Amygdala (tissue), 56 donors: ENCODE results near the gene LAMA3.

Source experiments
- DNase-seq, 56 donors: peaks; one replicate each; lab custom pipeline; 2025; lab: John Stamatoyannopoulos, UW

LAMA3 gene

DNA sequence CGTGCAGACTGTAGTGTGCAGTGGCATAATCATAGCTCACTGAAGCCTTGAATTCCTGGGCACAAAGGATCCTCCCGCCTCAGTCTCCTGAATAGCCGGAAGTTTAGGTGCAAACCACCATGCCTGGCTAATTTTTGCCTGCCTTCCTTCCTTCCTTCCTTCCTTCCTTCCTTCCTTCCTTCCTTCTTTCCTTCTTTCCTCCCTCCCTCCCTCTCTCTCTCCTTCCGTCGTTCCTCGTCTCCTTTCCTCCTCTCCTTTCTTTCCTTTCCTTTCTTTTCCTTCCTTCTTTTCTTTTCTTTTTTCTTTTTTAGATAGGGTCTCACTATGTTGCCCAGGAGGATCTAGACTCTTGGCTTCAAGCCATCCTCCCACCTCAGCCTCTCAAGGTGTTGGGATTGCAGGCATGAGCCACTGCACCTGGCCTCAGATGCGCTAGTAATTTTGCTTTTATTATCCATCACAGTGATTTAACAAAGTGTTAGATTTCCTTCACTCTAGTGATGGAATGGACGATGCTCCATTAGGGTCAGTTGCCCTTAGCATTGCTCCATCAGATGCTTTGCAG lies 20.0 kb upstream of the LAMA3 start:
- no peak for DNase-seq

DNA sequence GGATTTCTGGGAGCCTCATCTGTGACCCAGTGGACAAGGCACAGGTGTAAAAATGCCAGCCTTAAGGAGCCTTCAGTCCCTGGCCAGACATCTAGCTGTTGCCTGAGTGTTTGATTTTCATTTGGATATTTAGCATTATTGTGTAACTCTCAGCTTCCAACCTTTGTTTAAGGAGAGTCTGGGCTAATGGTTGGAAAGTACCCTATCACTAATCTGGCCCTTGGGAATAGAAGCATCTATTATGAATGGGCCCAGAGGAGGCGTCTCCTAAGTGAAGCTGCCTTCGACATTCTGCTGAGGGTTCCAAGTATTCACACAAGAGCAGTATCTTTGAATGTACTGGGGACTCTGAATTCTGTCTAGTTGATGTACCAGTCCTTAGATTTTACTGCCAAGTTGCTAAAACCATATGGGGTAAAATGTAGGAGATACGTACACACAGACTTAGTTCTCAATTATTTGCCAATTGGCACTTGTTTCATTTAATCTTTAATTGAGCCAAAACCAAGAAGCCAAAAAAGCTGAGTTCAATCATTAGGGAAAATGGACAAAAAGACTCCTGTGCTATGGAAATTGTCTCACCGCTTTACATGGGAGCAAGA lies 19.3 kb upstream of the LAMA3 start:
- DNase-seq = no peak

DNA sequence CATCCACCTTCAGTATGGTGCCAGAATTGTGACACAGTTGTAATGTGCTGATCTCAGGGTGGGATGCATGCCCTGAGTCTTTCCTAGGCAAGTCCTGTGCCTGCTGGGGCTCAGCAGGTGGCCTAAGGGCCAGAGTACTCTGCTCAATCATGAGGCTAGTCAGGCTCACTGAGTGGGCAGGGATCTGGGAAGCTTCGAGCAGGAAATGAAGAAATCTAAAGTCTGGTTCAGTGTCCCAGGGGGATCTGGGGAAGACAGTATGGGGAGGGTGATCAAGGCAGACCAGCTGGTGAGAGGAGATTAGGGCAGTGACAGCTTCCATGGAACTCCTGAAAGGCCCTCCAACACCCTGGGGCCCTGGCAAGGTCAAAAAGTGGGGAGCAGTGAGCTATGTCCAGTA lies 17.7 kb upstream of the LAMA3 start:
- DNase-seq = no peak

DNA sequence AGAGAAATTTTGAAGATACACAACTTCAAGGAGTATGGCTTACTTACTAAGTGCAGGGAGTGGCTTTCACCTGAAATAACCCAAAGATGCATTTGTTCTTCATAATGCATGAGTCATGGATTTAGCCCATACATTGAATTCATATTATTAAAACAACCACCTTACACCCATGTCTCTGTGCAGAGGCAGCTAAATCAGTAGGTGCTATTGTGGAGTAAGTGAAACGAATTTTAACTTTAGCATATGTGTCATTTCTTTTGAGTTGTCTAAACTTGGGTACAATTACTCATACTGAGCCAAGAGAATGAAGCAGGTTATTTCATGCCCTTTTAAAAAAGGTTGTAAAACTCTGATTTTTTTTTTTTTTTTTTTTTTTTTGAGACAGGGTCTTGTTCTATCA lies 15.5 kb upstream of the LAMA3 start:
- no peak for DNase-seq

DNA sequence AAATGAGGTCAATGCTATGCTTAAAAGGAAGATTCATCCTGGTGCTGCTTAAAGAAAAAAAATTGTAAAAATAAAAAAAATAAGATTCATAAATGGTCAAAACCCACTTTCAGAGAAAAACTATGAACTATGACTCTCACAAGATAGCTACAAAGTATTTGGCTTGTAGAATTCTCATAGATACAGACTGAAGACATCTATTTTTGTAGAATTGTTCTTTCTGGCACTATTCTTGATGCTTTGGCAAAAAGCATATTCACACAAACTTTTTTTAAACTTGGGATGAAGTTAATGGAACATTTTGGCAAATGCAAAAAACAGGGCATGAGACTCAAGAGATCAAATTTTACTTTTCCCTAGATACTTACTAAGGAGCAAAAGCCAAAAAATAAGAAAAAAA lies 14.0 kb upstream of the LAMA3 start:
- DNase-seq = no peak

DNA sequence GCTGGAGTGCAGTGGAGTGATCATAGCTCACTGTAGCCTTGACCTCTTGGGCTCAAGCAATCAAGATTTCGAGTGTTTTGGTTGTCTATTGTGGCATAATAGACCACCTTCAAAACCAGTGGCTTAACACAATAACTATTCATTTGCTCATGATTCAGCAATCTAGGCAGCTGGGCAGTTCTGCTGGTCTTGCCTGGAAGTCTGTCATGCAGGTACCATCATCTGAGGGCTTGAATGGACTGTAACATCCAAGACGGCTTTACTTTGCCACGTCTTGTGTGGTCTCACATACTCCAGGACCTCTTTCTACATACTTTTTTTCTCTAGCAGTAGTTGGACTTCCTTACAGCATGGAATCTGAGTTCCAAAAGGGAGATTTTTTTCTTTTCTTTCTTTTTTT lies 13.4 kb upstream of the LAMA3 start:
- no peak for DNase-seq

DNA sequence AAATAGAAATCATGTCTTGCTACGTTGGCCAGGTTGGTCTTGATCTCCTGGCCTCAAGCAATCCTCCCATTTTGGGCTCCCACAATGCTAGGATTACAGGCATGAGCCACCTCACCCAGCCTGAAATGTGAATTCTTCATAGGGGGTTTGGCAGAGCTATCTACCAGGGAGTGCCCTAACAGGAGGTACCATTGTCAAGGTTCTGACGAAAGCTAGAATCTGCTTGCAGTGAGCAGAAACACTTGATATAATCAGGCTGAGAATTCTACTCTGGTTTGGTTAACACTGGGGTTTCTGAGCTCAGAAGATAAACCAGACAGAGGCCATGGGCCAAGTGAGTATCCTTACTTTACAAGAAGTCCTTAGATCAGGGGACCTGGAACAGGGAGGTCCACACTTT lies 7.2 kb upstream of the LAMA3 start:
- no peak for DNase-seq

DNA sequence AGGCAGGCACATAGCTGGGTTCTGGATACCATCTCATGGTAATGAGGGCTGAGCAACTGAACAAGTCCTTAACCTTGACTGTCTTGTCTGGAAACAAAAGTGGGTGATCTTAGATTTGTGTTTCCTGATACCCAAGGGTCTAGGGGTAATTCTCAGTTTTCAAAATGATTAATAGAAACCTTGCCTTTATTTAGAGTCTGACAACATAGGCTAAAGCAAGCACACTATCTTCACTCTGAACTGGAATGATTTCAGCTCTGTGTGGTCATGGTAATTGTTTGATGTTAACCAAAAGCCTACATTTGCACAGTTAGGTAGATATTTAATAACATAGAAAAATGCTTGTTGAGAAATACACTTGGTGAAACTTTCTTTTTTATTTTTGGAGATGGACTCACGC lies 6.8 kb upstream of the LAMA3 start:
- DNase-seq = no peak

DNA sequence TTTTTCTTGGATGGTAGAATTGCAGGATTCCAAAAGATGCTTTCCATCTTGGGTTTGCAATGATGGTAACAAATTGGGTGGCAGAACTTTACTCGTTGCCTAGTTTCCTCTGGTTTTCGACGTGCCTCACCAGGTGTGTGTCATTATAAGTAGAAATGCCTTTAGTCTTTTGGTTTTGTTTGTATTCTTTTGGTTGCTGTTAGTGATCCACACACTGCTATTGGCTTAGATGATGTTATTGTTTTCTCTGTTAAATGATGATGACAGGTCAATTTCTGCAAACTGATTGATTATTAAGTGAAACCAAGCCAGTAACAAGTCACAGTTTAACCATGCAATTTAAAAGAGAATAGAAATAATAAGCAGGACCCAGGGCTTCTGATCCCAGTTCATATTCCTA lies 6.1 kb upstream of the LAMA3 start:
- no peak for DNase-seq

DNA sequence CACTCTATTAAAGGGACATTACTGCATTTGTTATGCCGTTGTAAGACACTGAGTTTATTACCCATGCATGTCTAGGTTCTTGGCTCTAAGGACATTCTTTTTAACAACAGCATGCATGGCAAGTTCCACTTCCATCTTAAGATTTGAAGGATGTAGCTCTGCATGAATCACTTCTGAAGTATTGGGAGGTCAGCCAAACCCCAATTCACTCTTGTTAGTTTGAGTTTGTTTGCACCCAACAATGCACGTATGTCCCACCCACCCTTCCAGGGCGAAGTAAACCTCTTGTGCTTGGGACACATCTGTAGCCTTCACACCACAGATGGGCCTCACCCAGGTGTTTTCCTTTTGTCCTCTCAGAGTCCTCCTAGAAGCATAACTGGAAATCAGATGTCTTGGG lies 5.6 kb upstream of the LAMA3 start:
- DNase-seq = no peak

DNA sequence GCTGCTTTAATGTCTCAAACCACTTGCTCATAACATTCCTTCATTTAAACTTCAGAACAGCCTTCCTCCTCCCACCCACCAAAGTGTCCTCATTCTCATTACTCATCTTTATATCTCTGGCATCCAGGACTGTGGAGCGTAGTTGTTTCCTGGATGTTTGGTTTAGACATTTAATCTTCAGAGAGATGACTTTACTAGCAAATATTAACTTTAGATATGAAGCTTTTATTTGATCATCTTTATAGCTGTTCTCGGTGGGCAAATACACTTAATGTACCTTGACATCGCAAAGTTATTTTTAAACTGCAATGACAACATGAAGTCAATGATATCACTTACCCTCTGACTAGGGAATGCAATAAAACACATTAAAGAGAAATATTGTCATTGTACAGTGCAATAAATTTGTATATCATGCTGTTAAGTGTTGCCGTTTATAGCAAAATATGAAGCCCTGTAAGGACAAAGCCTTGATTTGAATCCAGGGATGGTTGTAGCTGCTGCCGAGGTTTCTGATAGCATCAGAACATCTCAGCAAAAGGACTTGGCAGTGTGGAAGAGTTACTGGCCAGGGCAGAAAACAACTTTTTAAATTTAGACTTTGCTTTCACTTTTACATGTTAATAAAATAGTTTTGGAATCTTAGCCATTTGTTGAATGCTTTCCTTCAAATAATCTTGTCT lies 4.6 kb upstream of the LAMA3 start:
- DNase-seq = no peak

DNA sequence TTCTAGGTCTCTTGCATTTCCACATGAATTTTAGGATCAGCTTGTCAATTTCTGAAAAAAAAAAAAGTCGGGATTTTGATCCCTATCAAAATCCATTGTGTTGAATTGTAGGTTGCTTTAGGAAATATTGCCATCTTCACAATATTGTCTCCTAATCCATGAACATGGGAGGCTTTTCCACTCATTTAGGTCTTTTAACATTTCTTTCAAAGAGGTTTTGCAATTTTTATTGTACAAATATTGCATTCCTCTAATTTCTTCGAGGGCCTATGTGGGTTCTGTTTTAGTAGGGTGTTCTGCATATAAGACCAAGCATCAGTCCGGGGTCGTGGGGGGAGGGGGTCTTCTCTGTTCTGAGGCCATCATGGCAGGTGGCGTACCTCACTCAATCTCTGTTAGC lies 725 bp upstream of the LAMA3 start:
- DNase-seq = no peak

DNA sequence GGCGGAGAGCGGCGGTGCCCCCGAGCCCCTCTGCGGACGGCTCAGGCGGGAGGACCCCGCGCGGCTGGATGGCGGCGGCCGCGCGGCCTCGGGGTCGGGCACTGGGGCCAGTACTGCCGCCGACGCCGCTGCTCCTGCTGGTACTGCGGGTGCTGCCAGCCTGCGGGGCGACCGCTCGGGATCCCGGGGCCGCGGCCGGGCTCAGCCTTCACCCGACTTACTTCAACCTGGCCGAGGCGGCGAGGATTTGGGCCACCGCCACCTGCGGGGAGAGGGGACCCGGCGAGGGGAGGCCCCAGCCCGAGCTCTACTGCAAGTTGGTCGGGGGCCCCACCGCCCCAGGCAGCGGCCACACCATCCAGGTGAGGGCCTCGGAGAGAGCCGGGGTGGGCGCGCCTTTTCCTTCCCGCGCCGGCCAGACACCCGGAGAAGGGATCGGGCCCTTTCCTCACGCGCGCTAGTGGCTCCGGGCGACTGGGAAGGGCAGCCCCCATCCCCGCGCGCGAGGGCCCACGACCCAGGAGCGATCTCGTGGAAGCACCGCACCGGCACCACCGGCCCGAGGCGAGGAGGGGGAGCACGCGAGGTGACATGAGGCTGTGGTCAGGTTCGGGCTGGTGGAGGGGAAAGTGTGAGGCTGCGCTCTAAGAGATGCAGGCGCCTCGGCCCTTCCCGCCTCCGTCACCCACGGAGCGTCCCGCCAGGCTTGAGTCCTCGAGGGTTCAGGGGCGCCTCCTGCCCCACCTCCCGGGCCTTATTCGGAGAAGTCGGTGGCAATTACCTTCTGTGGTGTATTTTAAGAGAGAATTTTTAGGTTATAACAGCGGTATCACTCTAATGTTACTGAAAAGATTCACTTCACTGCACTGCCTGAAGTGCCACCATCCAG lies 607 bp downstream of the LAMA3 start:
- DNase-seq = peak in 3 of 56 donors; percentile 18 to 19 (median 19)

DNA sequence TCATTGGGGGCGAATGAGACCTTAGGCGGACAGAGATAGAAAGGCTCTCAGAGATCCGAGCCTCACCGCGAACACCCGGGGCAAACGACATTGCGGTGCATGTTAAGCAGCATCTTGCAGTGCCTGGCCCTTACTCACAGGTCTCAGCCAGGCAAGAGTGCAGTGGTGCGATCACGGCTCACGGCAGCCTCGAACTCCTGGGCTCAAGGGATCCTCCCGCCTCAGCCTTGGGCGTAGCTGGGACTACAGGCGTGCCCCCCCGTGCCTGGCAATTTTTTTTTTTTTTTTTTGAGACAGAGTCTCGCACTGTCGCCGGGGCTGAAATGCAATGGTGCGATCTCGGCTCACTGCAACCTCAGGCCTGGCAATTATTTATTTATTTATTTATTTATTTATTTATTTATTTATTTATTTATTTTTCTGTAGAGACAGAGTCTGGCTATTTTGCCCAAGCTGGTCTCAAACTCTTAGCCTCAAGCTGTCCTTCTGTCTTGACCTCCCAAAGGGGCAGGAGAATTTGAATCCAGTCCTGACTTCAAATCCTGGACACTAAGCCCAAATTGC lies 1.3 kb downstream of the LAMA3 start:
- no peak for DNase-seq

DNA sequence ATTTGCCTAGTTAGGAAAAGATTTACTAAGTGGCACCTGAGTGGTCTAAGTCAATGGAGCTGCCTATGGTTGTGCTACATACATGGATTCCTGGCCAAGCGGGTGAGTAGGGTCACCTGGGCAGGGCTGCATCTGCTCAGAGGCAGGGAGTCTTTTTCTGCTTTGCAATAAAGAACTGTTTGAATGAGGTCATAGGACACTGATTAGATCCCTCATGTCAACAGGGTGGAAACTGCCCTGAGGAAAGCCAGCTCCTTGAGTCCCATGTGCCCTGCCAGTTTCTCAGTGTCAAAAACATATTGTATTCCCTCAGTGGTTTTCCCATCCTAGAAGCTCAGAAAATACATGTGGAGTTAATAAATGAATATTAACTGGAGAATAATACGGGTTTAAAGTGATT lies 4.6 kb downstream of the LAMA3 start:
- no peak for DNase-seq

DNA sequence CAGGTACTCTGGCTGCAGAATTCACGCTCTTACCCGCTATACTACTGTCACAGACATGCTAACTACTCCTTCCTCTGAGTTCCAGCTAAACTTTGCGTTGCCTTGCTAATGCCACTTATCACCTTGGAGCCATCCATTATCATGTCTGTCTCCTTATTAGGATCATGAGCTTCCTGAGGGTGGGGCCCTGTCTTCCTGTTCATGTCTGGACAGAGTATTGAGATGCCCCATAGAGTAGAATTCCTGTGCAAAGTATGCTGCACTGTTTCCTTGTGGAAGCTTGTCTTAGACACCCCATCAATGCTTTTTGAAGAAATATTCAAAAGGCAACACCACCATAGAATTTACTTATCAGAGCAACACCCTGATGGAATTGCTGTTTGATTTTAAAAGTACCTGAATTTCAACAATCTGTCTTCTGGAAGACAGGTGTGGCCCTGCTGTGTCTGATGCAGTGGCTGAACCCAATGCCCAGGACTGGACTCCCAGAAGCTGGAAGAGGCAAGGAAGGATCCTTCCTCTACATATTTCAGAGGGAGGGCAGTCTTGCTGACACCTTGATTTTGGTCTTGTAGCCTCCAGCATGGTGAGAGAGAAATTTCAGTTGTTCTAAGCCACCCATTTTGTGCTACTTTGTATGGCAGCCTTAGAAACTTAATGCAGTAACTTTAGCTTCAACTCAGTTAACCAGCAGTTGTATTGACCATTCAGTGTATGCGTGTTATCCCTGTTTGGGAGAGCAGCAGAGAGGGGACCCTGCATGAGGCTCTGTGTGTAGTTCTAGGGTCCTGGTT lies 5.6 kb downstream of the LAMA3 start:
- no peak for DNase-seq

DNA sequence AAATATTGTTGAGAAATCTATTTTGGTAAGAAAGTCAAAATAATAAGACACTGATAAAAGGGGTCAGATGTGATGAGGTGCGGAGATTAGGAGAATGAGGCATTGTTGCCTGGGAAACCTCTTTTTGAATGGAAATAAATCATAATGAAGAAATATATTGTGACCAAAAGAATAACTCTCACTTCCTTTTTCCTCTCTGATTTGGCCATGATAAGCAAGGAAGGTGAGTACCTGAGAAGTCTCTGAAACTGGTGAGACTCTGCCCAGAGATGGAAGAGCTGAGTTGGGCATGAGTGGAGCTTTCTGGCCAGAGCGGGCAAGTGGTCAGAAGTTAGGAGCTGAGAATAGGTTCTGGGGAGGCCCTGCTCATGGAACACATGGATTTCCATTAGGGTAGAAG lies 11.8 kb downstream of the LAMA3 start:
- no peak for DNase-seq

DNA sequence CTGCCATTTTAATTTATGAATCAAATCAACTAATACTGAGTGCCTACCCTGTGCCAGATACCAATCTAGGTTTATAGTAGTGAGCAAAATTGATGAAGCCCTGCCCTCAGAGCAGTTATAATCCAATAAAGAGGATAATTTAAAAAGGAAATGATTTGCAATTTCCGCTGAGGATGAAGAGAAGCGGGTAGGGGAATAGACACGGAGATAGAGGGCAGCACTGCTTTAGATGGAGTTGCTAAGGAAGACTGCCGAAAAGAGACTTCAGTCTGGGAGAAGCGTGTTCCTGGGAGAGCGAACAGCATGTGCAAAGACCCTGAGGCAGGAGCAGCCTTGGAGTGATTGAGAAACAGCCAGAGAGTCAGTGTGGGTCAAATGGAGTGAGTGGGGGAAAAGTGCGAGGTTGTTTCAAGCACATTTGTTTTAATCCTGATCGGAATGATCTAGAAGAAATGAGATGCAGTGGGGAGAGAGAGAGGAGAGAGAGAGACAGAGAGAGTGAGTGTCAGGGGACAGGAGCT lies 12.4 kb downstream of the LAMA3 start:
- no peak for DNase-seq

DNA sequence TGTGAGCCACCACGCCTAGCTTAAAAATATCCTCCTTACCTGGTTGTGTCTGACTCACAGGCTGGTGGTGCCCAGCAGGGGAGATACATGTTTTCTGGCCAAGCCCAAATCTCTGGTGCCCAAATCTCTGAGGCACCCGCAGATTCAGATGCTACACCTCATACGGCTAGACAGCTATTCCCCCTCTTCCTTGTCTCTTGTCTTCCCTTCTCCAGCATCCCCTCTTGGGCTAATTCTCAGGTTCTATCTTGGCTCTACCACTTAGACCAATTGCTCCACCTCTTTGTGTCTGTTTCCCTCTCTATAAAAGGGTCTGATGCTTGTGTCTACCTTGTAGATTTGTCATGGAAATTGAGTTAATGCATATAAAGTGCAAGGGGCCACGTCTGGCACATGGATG lies 13.4 kb downstream of the LAMA3 start:
- DNase-seq = no peak
